EL (cell line): Measurements from ENCODE around the gene IL10RA.

ENCODE experiments used
- DNase-seq: peaks from one replicate; pipeline ENCODE4 v3.0.0-alpha.2; 2016

Gene IL10RA

DNA sequence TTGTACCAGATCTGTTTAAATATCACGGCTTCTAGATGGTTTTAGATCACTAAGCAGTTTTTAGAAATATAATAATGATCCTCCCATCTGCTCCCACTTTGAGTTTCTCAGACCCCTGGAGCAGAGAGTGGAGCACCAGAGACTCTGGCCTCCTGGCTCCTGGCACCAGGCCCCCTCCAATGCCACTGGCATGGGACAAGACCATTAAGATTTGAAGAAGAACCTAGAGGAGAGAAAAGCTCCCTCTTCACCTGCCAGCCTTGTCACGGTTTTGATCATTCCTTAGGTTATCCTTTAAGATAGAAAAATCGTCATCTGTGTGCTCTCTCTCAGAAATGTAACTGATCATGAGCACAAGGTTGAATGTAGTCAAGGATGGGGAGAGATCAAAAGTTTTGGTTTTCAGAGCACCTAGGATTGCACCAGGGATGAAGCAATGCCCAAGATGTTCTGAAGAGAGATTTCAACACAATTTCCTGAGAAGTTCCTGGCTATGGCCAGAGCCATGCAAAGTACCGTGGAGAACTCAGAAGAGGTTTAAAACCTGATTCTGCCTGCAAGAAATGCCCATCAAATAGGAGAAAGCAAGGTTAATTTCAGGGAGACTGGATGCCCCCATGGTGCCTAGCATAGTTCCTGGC is 22.2 kb downstream of the IL10RA start:
- DNase-seq, result no peak

DNA sequence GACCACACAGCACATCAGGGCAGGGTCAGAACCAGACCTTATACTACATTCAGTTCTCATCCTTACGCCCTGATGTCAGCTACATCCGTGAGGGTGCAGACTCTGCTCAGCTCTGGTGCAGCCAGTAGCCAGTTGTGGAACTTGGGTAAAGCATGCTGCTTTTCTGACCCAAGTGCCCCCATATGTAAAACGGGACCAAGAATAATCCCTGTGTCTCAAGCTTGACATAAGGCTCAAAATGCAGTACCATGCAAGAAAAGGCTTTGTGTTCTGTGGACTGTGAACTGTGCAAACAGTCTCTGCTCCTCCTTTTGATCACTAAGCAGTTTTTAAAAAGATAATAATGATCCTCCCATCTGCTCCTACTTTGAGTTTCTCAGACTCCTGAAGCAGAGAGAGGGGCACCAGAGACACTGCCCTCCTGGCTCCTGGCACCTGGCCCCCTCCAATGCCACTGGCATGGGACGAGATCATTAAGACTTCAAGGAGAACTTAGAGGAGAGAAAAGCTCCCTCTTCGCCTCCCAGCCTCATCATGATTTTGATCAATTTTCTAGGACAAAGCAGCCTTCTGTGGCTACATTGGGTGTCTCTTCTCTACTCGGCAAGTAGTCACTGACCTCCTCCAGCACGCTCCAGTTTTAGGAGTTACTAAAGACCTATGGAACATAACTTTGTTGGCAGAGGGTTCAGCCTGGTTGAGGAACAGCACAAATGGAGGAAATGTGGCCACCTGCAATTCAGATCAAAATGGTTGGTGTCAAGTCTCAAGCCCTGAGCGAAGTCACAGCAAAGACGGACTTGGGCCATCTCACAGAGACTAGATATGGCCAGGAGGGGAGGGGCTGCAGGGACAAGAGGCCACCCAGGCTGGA is 23.9 kb downstream of the IL10RA start:
- no peak for DNase-seq

DNA sequence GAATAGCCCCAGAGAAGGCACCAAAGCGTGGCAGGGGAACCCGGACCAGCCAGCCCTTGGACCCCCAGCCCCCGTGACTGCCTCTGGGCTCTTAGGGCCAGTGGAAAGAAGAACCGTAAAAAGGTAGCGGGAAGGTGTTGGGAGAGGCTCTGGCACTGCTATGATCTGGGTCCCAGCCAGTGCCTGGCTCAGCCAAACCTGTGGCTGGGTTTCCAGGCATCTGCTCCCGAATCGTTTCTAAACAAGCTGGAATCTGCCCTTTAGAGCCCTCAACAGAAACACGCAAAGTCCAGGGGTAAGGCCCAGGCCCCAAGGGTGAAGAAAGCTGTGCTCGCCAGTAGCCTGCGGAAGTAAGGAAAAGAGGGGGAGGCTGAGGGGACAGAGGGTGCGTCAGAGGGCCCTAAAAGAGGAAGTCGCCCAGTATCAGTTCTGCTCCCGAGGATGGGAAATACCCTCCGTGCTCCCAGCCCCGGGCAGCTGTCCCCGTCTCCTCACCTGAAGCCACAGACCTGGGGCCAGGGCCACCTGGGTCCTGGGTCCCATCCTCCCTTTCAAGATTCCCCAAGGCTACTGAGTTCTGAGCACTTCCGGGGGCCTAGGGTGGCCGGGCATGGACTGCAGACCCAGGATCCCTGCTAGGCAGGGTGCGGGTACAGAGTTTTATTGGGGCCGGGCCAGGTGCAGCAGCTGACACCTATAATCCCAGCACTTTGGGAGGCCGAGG is 24.7 kb downstream of the IL10RA start:
- no peak for DNase-seq

DNA sequence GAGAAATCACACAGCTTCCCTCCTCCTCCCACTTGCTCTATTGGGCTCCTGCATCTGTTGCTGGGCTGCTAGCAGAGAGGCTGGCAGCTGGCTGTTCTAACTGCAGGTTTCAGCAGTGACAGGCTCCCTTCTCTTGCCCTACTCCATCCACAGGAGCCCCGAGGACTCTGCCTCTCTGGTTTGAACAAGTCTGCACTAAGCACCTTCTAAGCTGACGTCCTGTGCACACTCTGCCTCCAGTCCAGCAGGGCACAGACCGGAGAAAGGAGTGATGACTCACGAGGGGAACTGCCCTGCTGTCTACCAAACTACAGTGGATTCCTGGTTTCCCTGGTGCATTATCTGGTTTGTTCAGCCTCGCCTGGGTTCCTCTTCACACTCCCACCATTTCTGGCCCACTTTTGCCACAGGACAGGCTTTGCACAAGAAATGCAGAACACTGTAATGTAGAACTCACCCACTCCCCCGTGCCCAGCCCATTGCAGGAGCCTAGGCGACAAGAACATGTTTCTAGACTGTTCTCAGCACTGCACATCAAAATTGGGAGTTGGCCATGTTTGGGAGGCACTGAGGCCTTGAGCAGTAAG is 26.0 kb downstream of the IL10RA start:
- peak; percentile 19 for DNase-seq

DNA sequence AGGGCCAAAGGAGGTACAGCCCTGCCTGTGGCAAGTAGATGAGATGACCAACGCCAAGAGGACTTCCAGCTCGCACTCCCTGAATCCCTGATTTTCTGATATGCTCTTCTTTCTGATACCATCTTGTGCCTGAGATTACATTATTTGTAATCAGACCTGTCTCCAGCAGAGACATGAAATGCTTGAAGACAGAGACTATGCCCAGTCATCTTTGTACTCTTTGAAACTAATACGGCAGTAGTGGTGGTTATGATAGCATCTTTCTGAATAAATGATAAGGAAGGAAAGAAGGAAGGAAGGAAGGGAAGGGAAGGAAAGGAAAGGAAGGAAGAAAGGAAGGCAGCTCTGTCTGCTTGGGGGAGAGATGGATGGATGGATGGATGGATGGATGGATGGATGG is 27.8 kb downstream of the IL10RA start:
- DNase-seq, result no peak

DNA sequence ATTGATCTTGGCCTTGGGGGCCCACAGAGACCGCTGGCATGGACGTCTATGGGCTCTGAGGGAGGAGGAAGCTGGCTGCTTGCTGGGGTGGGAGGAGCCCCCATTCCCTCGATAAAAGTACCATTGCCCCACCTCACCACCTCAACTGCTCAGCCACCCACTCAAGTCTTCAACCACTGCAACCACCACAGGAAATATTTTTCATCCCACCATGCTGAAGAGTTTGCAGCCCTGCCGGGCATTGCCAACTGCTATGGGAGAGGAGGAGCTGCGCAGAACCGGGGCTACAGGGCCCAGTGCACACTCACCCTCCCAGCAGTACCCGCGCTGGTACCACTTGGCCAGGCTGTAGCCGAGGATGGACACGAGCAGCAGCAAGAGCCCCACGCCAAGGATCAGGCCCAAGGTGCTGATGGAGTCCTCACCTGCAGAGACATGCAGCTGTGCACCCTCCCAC is 29.2 kb downstream of the IL10RA start:
- DNase-seq, result no peak

DNA sequence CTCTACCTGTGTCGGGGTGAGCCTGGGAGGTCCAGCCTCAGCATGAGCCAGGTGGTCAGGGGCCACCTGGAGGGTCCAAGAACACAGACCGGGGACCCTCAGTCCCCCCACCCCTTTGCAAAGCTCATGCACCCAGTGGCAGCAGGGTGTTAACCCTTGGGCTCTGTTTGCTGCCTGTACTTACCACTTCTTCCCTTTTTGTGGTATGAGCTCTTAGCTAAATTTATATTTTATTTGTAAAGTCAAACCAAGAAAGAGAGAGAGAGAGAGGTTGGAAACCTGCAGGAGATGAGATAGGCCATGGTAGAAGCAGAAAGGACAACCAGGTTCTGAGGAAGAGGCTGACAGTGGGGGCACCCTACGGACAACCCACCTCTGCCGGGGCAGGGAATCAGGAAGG is 29.9 kb downstream of the IL10RA start:
- DNase-seq, result no peak

DNA sequence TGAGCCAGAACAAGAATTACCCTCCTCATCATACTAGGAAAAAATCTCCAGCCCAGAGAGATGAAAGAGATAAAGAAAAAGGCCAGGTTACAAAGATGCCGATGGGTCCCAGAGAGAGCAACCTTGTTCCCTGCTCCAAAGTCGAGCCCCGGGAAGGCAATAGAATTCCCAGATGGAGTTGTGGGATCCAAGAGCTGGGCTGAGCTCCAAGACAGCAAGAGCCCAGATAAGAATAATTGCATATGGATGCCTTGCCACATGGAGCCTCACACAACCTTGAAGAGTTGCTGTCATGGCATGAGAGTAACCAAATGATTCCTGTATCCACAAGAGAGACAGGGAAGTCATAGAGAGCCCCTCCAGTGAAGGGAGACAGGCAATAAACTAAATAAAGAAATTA is 30.9 kb downstream of the IL10RA start:
- DNase-seq, result no peak

DNA sequence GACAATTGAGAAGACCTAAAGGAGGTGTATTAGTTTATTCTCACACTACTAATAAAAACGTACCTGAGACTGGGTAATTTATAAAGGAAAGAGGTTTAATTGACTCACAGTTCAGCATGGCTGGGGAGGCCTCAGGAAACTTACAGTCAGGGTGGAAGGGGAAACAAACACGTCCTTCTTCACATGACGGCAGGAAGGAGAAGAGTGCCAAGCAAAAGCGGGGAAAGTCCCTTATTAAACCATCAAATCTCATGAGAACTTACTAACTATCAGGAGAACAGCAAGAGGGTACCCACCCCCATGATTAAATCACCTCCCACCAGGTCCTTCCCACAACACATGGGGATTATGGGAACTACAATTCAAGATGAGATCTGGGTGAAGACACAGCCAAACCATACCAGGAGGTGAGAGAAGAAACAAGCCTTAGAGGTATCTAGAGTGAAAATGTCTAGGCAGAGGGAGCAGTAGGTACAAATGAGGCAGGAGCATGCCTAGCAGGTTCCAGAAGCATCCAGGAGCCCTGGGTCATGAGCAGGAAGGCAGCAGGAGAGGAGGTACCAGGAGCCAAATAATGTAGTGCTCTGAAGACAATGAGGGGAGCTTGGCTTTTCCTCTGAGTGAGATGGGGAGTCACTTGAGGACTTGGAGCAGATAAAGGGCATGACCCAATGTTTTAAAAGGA is 31.6 kb downstream of the IL10RA start:
- DNase-seq, result no peak

DNA sequence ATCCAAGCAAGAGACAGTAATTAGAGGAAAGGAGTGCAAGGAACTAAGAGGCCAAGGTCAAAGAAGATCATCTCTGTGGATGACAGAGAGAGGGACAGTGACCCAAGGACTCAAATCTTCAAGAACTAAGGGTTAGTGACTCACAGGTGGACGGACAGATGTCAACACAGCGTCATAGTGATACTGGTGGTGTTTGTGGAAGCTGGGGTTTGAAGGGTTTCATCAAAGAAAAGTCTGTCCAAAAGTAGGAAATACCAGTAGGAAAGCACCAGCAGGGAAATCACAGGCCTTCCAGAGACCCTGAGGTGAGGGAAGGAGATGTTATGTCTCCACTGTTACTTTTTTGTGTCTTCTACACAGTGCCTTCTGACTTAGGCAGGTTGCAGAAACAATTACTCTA is 32.2 kb downstream of the IL10RA start:
- DNase-seq, result no peak

DNA sequence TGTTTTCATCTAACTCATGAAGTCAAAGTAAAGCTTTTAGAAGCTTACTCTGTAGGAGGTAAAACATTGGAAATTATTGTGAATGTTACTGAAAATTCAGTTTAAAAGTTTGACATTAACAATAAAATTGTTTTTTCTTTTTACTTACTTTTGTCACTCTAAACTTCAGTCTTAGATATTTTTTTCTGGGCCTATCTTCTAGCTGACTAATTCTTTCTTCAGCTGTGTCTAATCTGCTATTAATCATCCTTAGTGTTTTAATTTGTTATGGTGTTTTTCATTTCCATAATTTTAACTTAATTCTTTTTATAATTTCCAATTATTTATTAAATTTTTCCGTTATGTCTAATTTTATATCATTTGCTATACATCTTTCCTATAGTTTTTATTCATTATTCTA is 35.0 kb downstream of the IL10RA start:
- no peak for DNase-seq

DNA sequence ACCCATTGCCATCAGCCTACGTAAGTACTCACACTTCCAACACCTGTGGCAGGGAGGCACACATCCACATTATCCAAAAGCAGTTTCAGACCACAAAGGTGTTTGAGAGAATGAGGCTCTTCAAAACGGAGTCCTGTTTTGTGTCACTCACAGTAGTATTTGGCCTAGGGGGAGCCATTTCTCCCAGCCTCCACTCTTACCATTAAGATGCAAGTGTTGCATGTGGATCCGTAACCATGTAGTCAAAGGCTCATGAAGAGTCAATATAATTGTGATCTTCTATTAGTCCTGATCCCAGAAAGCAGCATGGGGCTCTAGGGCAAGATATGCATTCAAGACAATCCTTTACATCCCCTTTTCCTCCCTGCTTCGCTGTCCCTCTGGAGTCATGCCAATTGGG is 41.5 kb downstream of the IL10RA start:
- DNase-seq, result no peak

DNA sequence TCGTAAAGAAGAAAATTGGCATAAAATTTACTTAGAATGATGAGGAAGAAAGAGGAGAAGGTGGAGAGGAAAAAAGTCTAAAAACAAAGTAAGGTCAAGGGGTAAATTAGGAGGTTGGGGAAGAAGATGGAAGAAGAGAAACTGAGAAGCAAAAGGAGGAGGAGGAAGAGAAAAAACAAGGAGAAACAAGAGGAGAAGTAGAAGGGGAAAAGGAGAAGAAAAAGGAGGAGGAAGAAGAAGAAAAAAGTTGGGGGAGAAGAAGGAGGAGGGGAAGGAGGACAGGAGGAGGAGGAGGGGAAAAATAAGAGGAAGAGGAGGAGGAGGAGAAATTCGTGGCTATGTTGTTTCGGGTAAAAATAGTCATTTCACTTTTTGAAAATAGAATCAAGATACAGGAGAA is 42.4 kb downstream of the IL10RA start:
- DNase-seq, result no peak

DNA sequence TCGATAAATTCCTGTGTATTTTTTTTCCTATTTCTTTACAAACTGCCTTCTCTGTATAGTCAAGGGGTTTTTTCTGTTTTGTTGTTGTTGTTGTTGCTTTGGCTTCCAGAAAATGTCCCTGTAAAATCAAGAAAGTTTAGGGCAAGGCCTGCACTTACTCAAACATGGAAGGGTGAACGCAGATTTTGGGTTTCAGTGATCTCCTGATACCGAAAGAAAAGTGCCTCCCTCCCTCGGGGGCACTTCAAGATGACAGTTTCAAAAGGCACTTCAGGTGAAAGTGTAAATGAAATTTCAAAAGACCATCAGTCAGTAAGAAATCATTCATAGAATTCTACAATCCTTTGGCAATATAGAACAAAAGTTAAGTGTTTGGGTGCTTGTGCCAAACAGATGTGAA is 47.2 kb downstream of the IL10RA start:
- no peak for DNase-seq

DNA sequence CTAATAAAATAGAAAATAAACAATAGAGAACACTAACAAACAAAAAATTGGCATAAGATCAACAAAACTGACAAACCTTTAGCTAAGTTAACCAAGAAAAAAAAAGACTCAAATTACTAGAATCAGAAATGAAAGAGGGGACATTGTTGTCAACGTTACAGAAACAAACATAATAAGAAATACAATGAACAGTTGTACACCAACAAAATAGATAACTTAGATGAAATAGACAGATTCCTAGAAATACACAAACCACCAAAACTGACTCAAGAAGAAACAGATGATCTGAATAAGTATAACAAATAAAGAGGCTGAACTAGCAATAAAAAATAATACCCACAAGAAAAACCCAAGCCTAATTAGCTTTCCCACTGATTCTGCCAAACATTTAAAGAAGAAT is 55.9 kb downstream of the IL10RA start:
- no peak for DNase-seq

DNA sequence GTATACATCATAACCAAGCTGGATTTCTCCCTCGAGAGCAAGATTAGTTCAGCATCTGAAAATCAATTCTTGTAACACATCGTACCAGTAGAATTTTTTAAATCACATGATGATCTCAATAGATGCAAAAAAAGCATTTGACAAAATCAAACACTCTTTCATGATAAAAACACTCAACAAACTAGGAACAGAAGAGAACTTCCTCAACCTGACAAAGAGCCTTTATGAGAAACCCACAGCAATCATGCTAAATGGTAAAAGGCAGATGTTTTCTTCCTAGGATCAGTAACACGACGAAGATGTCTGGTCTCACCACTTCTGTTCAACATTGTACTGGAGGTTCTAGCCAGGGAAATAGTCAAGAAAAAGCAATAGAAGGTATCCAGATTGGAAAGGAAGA is 56.6 kb downstream of the IL10RA start:
- no peak for DNase-seq

DNA sequence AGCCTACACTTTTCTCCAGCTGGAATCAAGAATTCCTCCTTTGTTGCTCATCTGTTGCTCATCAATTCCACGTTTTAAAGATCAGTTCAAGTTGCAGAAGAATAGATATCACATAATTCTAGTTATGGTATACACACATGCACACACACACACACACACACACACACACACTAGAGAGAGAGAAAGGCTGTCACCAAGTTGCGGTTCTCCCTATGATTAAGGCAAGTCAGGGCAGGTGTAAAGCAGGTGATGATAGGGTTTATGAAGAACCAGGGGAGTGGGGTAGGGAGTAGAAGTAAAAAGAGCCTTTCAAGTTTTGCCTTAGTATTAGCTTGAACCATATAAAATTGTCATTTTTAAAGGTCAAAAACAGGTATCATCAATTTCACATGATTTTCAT is 59.0 kb downstream of the IL10RA start:
- DNase-seq, result no peak

DNA sequence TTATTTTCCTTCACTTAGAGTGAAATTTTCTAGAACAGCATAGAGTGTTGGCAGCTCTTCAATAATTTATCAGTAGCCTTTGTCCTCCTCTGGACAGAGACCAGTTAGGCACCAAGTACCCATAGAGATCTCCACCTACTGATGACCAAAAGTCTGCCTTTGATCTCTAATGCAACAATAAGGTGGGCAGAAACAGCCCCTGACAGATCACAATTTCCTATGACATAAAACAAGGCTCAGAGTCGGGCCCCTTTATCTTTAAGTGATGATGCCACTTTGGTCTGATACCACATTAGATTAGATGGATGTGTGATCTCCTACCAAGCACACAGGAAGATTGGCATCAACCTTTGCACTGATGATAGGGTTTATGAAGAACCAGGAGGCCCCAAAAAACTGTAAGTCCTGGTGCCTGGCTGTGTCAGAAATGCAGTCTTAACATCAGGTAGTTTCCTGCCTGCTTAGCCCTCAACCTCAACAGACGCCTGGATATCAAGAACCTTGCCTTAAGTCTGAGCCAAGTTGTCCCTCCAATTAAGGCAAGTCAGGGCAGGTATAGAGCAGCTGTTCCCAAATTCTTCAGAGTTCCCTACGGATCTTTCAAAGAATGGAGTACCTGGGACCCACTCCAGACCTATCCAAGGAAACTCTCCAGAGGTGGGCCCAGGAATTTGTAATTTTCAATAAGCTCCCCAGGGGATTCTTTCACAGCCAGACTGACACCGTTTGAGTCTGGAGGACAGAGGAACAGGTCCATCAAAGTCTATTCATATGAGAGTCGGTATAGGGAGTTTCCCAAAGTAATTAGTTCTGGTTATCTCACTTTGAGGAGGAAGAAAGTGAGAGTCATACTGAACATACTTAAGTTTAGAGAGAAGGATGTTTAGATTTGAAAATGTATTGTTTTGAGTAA is 60.1 kb downstream of the IL10RA start:
- DNase-seq, result no peak

DNA sequence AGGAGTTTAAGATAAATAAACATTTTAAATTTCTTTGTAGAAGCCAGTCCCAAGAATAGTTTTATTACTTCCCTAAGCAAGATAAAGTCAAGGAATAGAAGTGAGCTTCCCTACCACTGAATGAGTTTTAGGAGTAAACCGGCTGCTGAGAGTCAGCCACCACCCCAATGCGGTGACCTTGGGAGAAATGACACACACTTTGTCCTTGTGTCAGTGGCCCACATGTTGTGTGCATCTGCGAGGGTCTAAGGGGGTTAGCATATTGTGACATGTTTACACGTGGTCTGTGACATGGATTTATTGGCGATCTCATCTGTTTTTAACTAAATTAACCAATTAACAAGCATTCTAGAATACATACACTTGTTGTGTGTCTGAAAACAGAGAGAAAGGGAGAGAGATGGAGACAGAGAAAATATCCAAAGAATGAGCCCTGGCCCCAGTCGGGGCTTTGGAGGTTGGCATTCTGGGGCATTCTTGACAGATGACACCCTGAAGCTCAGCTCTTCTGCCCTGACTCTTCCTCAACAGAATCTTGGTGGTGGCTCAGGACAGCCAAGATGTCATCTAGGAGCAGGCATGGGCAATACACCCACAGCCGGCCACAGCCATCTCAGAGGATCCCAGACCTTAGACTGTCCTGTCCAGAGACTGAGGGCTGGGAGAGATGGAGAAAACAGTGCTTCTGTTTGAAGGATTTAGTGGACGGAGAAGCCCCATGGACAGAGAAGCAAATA is 60.9 kb downstream of the IL10RA start:
- DNase-seq, result no peak

DNA sequence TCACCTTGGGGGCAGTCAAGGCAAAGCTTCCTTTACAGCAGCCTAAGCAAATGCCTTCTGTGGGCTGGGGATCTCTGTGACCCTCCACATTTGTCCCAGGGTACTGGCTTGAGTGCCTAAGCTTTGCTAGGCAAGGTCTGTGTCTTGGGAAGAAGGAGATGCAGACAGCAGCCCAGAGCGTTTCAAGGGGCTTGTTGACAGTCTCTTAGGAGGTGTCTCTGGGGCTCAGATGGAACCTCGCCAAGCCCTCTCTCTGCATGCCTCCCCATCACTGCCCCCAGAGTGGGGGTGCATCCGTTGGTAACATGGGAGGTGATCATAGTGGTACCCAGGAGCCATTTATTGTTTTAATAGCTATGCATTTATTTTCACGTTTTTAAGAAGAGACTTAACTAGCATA is 61.6 kb downstream of the IL10RA start:
- no peak for DNase-seq
